ENCODE measurements around the gene NHS.
"Not testable (repeated sequence)": the region's sequence is repeated elsewhere in the genome, so short reads cannot be mapped to it uniquely, and the experiment has no call there.

Gene NHS

GRCh38 chrX:17563515-17563914, 188.5 kb downstream of the NHS start:
- no peak for DNase-seq (ENCODE audit: low spot score)
- TF ChIP-seq, protein P1, sequence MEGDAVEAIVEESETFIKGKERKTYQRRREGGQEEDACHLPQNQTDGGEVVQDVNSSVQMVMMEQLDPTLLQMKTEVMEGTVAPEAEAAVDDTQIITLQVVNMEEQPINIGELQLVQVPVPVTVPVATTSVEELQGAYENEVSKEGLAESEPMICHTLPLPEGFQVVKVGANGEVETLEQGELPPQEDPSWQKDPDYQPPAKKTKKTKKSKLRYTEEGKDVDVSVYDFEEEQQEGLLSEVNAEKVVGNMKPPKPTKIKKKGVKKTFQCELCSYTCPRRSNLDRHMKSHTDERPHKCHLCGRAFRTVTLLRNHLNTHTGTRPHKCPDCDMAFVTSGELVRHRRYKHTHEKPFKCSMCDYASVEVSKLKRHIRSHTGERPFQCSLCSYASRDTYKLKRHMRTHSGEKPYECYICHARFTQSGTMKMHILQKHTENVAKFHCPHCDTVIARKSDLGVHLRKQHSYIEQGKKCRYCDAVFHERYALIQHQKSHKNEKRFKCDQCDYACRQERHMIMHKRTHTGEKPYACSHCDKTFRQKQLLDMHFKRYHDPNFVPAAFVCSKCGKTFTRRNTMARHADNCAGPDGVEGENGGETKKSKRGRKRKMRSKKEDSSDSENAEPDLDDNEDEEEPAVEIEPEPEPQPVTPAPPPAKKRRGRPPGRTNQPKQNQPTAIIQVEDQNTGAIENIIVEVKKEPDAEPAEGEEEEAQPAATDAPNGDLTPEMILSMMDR (IDR thresholded peaks at IDR 0.05; ENCODE audit: borderline replicate concordance, control extremely low read depth, extremely low read depth, insufficient read depth, missing control alignments), result no peak
- in situ Hi-C loops (cut with MboI; ENCODE audit: low sequenced_read_pairs, unreplicated experiment), result no loop called here

- no peak for DNase-seq (ENCODE audit: low spot score)
- in situ Hi-C loops (cut with MboI; ENCODE audit: low sequenced_read_pairs, unreplicated experiment), result no loop called here
These were observed 189.8 kb downstream of the NHS start for GRCh38 chrX:17564689-17565409.

DNA sequence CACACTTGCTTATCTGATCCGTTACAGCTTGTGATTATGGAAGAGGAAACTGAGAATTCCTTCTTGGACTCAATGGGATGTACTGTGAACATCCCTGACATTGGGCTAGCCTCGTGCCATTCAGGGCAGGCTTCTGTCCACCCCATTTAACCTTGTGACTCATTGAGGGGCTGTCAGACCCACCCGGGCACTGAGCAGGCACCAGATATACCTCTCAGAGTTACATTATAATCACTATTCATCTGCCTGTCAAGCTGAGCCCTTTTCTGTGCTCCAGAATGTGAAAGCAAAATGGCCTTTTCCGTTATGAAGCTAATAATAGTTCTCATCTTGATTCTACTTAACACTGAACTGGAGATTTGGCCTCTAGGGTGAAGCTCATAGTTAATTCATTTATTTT, 191.7 kb downstream of the NHS start:
- DNase-seq (ENCODE audit: low spot score), result no peak
- in situ Hi-C loops (cut with MboI; ENCODE audit: low sequenced_read_pairs, unreplicated experiment), result no loop called here
- TF ChIP-seq, protein P1 (IDR thresholded peaks at IDR 0.05; ENCODE audit: borderline replicate concordance, control extremely low read depth, extremely low read depth, insufficient read depth, missing control alignments), result no peak

More at GRCh38 chrX:17564689-17565409, 189.8 kb downstream of the NHS start:
- TF ChIP-seq, protein P1 (IDR thresholded peaks at IDR 0.05; ENCODE audit: borderline replicate concordance, control extremely low read depth, extremely low read depth, insufficient read depth, missing control alignments), result no peak

GRCh38 chrX:17567187-17567586, 192.2 kb downstream of the NHS start:
- TF ChIP-seq, protein P1 (IDR thresholded peaks at IDR 0.05; ENCODE audit: borderline replicate concordance, control extremely low read depth, extremely low read depth, insufficient read depth, missing control alignments), result no peak
- DNase-seq (ENCODE audit: low spot score), result no peak
- in situ Hi-C loops (cut with MboI; ENCODE audit: low sequenced_read_pairs, unreplicated experiment), result no loop called here

DNA sequence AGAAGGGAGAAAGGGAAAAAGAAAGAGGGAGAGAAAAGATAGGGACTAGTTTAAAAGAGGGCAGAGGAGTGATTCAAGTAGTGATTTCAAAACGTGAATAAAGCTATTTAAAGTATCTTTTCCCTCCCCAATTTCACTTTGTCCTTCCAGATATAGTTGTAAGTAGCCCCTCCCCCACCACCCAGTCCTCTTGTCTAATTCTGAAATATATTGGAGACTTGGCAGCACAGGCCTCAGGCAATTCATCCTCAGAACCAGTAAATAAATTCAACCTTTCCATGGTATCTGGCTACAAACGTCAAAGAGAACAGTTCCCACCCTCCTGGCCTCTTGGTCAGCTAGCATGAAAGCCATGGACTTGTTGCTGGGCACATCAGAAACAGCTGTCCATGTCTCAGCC, 192.8 kb downstream of the NHS start:
- in situ Hi-C loops (cut with MboI; ENCODE audit: low sequenced_read_pairs, unreplicated experiment), result no loop called here
- DNase-seq (ENCODE audit: low spot score), result no peak
- TF ChIP-seq, protein P1 (IDR thresholded peaks at IDR 0.05; ENCODE audit: borderline replicate concordance, control extremely low read depth, extremely low read depth, insufficient read depth, missing control alignments), result no peak

- in situ Hi-C loops (cut with MboI; ENCODE audit: low sequenced_read_pairs, unreplicated experiment); DNase-seq (ENCODE audit: low spot score): not testable (repeated sequence)
These were observed 193.8 kb downstream of the NHS start for GRCh38 chrX:17568804-17569203.

DNA sequence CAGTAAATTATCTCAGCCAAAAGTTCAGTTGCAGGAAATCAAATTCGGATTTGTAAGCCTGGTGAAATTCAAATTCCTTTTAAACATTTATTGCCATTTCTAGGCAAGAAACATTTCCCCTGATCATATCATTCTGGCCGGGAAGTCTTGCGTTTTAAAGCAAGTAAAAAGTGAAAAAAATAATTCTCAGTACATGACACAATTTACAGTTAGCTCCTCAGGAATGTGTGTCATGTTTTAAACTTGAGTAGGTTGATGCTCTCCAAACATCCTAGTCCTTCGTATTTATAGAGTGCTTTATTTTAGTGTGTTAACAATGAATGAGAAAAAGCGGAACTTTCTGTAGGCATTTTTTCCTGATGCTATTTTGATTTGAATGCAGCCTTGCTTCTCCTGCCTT, 204.0 kb downstream of the NHS start:
- TF ChIP-seq, protein P1 (IDR thresholded peaks at IDR 0.05; ENCODE audit: borderline replicate concordance, control extremely low read depth, extremely low read depth, insufficient read depth, missing control alignments), result no peak
- in situ Hi-C loops (cut with MboI; ENCODE audit: low sequenced_read_pairs, unreplicated experiment), result loop anchor here (25.0 kb wide), 1 partner anchor 342 kb away; no protein-coding TSS in a partner anchor
- no peak for DNase-seq (ENCODE audit: low spot score)

Measured in GM13976 (cell line).